SK-N-SH treated with all-trans-retinoic acid at 6 μM for 48 hours (cell line): ENCODE measurements around the gene C1R.
A peak's percentile ranks its signal among the peaks of the same experiment; 100 is the strongest.

ENCODE experiments used
- ATAC-seq: fragments of 200-7000 bp; cut with Tn5 transposase; 3 replicates; pipeline ENCODE4 v1.9.1; 2020; ENCODE audit warnings: mild to moderate bottlenecking, moderate library complexity
- ARNTL ChIP-seq: fragments of 450-650 bp; formaldehyde crosslinking; IDR thresholded peaks from 2 replicates; pipeline ENCODE4 v1.5.0; 2020; ENCODE audit warnings: low read depth, mild to moderate bottlenecking, moderate library complexity, borderline replicate concordance
- BACH2 ChIP-seq: fragments of 250-450 bp; sonication (Bioruptor Pico); IDR thresholded peaks from 2 replicates; pipeline ENCODE4 v1.9.0; 2021; ENCODE audit warnings: mild to moderate bottlenecking, borderline replicate concordance
- ESRRG ChIP-seq: fragments of 250-450 bp; sonication (Bioruptor Pico); IDR thresholded peaks from 2 replicates; pipeline ENCODE4 v1.6.1; 2021; ENCODE audit warnings: mild to moderate bottlenecking
- ISL1 ChIP-seq: fragments of 250-450 bp; sonication (Bioruptor Pico); IDR thresholded peaks from 2 replicates; pipeline ENCODE4 v2.1.2; 2022; ENCODE audit warnings: mild to moderate bottlenecking, moderate library complexity
- OSR1 ChIP-seq: fragments of 250-450 bp; sonication (Bioruptor Pico); IDR thresholded peaks from 2 replicates; pipeline ENCODE4 v1.8.0; 2022; ENCODE audit warnings: moderate library complexity, mild to moderate bottlenecking, inconsistent platforms
- POU6F1 ChIP-seq: fragments of 250-450 bp; sonication (Bioruptor Pico); IDR thresholded peaks from 2 replicates; pipeline ENCODE4 v1.8.0; 2021; ENCODE audit warnings: low read depth, mild to moderate bottlenecking, moderate library complexity, borderline replicate concordance
- PPARA ChIP-seq: fragments of 250-450 bp; sonication (Bioruptor Pico); IDR thresholded peaks from 2 replicates; pipeline ENCODE4 v1.5.0; 2020; ENCODE audit warnings: mild to moderate bottlenecking, borderline replicate concordance
- RARB ChIP-seq: fragments of 250-450 bp; sonication (Bioruptor Pico); IDR thresholded peaks from 2 replicates; pipeline ENCODE4 v1.8.0; 2021; ENCODE audit warnings: mild to moderate bottlenecking, moderate library complexity
- SNAI2 ChIP-seq: fragments of 250-450 bp; sonication (Bioruptor Pico); IDR thresholded peaks from 2 replicates; pipeline ENCODE4 v1.5.0; 2020; ENCODE audit warnings: mild to moderate bottlenecking, moderate library complexity
- TCF4 ChIP-seq: fragments of 250-450 bp; sonication (Bioruptor Pico); IDR thresholded peaks from 2 replicates; pipeline ENCODE4 v1.8.0; 2021; ENCODE audit warnings: mild to moderate bottlenecking, moderate library complexity, borderline replicate concordance
- TOX ChIP-seq: fragments of 250-450 bp; sonication (Bioruptor Pico); IDR thresholded peaks from 2 replicates; pipeline ENCODE4 v1.8.0; 2021; ENCODE audit warnings: mild to moderate bottlenecking, moderate library complexity, borderline replicate concordance
- TSHZ2 ChIP-seq: fragments of 250-450 bp; sonication (Bioruptor Pico); IDR thresholded peaks from 2 replicates; pipeline ENCODE4 v1.5.0; 2020; ENCODE audit warnings: mild to moderate bottlenecking, moderate library complexity
- ZFP3 ChIP-seq: fragments of 250-450 bp; sonication (Bioruptor Pico); IDR thresholded peaks from 2 replicates; pipeline ENCODE4 v1.5.0; 2020; ENCODE audit warnings: mild to moderate bottlenecking, moderate library complexity
- ZNF565 ChIP-seq: fragments of 450-650 bp; formaldehyde crosslinking; conservative IDR thresholded peaks from 2 replicates; pipeline ENCODE4 v1.5.0; 2020; ENCODE audit warnings: low read depth, mild to moderate bottlenecking, moderate library complexity
- ZNF70 ChIP-seq: fragments of 450-650 bp; formaldehyde crosslinking; IDR thresholded peaks from 2 replicates; pipeline ENCODE4 v1.5.0; 2020; ENCODE audit warnings: mild to moderate bottlenecking, moderate library complexity
- ZNF8 ChIP-seq: fragments of 450-650 bp; formaldehyde crosslinking; IDR thresholded peaks from 2 replicates; pipeline ENCODE4 v1.5.0; 2020; ENCODE audit warnings: mild to moderate bottlenecking, moderate library complexity
- TF ChIP-seq, protein P1 (sequence below): fragments of 250-450 bp; sonication (Bioruptor Pico); IDR thresholded peaks from 2 replicates; pipeline ENCODE4 v1.5.1; 2021; ENCODE audit warnings: mild to moderate bottlenecking, moderate library complexity
- TF ChIP-seq, protein P2 (sequence below): fragments of 250-450 bp; sonication (Bioruptor Pico); IDR thresholded peaks from 2 replicates; pipeline ENCODE4 v1.5.1; 2020; ENCODE audit warnings: low read depth, mild to moderate bottlenecking, moderate library complexity

Gene C1R

GRCh38 chr12:7091660-7092228, 501 bp downstream of the C1R start:
- TF ChIP-seq ARNTL (CRISPR knock-in tag) (no peak), TOX (CRISPR knock-in tag) (no peak), ZNF8 (CRISPR knock-in tag) (no peak), TSHZ2 (CRISPR knock-in tag) (no peak), SNAI2 (CRISPR knock-in tag) (no peak), ISL1 (CRISPR knock-in tag) (no peak), ZNF70 (CRISPR knock-in tag) (no peak), RARB (CRISPR knock-in tag) (no peak)
- peak; percentile 31; the same call in 2 of the 3 replicates for ATAC-seq

DNA sequence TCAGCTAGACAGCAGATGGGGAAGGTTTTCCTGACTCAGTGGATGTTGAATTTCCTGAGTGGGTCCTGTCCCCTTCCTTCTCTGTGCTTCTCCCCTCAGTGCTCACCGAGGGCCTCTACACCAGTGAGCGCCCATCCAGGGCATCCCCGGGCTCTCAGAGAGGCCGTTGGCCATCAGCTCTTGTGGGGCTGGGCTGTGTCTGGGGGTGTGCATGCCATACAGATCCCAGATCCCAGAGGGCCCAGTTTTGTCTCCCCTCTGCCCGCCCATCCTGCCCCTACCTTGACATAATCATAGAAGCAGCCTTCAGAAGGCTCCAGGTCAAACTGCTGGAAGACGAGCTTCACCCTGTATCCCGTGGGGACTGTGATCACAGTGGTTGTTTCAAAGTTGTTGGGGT, 1.1 kb downstream of the C1R start:
- ATAC-seq: no peak

More for the DNA sequence above, 1.1 kb downstream of the C1R start:
- no peak for TF ChIP-seq TCF4 (CRISPR knock-in tag)
- TF ChIP-seq, protein P1, sequence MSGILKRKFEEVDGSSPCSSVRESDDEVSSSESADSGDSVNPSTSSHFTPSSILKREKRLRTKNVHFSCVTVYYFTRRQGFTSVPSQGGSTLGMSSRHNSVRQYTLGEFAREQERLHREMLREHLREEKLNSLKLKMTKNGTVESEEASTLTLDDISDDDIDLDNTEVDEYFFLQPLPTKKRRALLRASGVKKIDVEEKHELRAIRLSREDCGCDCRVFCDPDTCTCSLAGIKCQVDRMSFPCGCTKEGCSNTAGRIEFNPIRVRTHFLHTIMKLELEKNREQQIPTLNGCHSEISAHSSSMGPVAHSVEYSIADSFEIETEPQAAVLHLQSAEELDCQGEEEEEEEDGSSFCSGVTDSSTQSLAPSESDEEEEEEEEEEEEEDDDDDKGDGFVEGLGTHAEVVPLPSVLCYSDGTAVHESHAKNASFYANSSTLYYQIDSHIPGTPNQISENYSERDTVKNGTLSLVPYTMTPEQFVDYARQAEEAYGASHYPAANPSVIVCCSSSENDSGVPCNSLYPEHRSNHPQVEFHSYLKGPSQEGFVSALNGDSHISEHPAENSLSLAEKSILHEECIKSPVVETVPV (CRISPR knock-in tag): no peak
- no peak for TF ChIP-seq BACH2 (CRISPR knock-in tag)
- TF ChIP-seq TOX (CRISPR knock-in tag): no peak
- TF ChIP-seq, protein P2, sequence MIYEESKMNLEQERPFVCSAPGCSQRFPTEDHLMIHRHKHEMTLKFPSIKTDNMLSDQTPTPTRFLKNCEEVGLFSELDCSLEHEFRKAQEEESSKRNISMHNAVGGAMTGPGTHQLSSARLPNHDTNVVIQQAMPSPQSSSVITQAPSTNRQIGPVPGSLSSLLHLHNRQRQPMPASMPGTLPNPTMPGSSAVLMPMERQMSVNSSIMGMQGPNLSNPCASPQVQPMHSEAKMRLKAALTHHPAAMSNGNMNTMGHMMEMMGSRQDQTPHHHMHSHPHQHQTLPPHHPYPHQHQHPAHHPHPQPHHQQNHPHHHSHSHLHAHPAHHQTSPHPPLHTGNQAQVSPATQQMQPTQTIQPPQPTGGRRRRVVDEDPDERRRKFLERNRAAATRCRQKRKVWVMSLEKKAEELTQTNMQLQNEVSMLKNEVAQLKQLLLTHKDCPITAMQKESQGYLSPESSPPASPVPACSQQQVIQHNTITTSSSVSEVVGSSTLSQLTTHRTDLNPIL (CRISPR knock-in tag): no peak
- TF ChIP-seq SNAI2 (CRISPR knock-in tag): no peak
- TF ChIP-seq PPARA (CRISPR knock-in tag): no peak
- TF ChIP-seq ESRRG: no peak
- no peak for TF ChIP-seq ZNF8 (CRISPR knock-in tag)
- TF ChIP-seq TSHZ2 (CRISPR knock-in tag): no peak
- TF ChIP-seq POU6F1 (CRISPR knock-in tag): no peak
- TF ChIP-seq OSR1 (CRISPR knock-in tag): no peak
- no peak for TF ChIP-seq ZNF565 (CRISPR knock-in tag)
- TF ChIP-seq ISL1 (CRISPR knock-in tag): no peak
- no peak for TF ChIP-seq ZFP3 (CRISPR knock-in tag)
